NCI-H2081 treated with DMSO at 0.1 percent for 48 hours (cell line): ENCODE measurements around the gene HECTD4.

Experiments used
- DNase-seq: peaks from one replicate; lab custom pipeline; 2025; lab: John Stamatoyannopoulos, UW

HECTD4 gene

DNA sequence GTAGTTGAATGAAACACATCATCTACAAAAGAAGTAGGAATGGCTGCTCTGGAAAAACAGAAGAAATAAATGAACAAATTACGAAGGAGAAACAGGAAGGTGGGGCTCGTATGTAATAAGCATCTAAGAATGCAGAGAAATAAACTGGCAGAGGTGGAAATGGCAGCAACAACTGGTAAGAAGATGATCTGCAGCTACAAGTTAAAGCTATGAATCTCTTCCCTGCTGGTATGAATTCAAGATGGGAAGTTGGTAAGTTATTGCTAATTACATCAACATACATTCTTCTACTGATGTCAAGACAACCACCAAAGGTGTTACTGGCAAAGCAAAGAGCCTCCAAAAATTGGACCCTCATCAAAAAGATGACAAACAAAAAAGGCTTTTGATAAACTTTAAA is 59.8 kb downstream of the HECTD4 start:
- DNase-seq = no peak

DNA sequence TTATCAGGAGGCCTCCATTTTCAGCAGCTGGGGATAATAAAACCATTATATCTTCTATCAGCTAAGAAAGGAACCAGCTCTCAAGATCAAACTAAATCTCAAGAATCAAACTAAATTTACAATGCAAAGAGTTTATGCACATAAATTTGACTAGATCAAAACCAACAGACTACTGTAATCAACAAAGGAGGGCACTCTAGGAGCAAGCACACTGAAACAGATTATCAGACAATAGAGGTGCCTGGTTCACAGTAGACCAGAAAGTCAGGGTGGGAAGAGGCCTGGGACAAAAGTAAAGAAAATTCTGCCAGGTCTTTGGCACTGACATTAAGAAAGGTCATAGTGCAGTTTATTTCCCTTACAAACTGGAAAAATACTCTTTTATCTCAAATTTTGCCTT is 61.0 kb downstream of the HECTD4 start:
- no peak for DNase-seq

GRCh38 chr12:112319395-112319794 is 62.8 kb downstream of the HECTD4 start:
- DNase-seq = no peak

- no peak for DNase-seq
These were observed 64.8 kb downstream of the HECTD4 start for GRCh38 chr12:112317481-112317880.

DNA sequence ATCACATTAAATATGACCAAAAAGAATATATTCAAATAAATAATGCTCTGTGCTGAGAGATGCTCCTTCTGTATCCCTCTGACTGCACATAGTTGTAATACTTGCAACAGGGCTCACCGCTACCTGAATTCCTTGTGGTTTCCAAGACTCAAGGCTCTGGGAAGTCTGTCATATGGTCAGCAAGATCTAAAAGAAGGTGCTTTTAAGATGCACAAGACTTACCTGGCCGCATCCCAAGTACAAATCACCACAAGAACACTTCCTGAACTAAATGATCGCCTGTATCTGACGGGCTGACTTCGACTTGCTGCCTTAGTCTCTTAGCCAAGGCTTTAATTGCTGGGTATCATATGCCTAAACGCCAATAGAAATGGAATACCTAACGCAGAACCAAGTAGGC is 67.2 kb downstream of the HECTD4 start:
- DNase-seq = no peak

- no peak for DNase-seq
These were observed 72.4 kb downstream of the HECTD4 start for GRCh38 chr12:112309797-112310196.

GRCh38 chr12:112308652-112309051 is 73.6 kb downstream of the HECTD4 start:
- no peak for DNase-seq

- DNase-seq = no peak
These were observed 74.1 kb downstream of the HECTD4 start for GRCh38 chr12:112308161-112308560.

DNA sequence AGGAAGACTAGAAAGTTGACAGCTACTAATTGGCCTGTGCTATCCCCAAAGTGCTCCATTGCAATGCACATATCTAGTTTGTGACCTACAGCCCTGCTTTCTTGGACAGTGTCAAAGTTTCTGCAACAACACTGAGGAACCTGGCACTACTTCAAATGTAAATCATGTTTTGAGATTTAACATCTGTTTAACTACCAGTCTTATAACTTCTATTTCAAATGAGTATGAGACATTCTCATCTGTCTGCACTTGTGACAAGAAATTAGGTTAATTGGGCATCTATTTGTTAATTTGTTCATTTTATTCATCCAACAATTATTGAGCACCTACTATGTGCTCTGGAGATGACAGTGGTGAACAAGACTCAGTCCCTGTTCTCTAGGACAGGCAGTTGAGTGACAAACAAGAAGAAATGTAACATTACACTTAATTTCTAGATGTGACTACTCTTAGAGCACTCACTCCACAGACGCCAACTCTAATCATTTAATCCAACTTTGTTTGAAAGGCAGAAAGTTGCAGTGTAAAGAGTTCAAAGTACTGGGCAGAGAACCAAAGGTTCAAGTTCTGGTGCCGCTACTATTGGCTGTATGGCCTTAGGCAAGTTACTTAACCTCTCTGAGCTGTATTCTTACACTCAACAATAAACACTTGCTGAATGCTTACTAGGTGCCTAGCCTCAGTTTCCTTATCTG is 74.8 kb downstream of the HECTD4 start:
- DNase-seq = no peak

GRCh38 chr12:112305951-112306350 is 76.3 kb downstream of the HECTD4 start:
- no peak for DNase-seq

DNA sequence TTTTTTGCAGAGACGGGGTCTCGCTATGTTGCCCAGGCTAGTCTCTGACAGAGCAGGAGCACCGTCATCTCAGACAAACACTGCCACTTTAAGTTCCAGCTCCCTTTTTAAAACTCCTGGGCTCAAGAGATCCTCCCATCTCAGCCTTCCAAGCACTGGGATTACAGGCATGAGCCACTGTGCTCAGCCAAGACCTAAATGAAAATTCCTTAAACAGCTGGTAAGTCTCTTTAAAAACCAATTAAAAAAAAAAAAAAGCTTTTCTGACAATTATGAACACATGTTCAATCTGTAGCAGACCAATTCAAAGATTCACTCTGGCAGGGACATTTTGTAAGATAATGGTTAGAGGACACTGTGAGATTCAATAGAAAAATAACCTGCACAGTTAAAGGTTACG is 77.8 kb downstream of the HECTD4 start:
- DNase-seq = no peak

DNA sequence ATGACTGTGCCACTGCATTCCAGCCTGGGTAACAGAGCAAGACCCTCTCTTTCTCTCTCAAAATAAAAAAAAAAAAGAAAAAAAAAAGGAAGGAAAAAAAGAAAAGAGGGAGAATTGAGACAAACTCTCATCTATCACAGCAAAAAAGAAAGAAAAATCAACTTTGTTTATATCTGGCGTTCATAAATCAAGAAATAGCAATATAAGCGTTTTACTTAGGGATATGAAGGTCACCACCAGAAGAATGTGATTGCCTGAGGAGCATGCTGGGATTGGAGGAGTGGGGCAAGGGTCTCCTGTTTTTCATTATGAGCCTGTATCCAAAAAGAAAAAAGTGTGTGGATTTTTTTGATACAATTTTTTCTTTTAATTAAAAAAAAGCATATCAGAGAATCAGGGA is 78.4 kb downstream of the HECTD4 start:
- DNase-seq = no peak

DNA sequence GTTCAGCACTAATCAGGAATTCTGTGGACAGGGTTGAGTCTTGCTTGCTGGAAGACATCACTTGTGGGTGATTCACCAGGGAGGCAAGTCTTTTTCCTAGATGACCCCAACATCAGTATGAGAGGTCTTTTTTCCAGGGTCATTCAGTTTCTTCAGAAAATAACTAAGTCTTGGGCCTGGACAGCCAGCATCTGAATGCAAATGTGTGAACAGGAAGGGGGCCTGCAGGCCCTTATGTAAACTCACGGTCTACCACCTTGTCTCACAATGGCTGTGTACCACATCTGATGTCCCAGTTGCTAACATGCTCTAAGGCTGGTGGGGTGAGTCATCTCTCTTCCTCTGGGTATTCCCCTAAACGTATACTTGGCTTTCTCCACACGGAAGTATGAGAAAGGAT is 79.2 kb downstream of the HECTD4 start:
- no peak for DNase-seq

- no peak for DNase-seq
These were observed 82.5 kb downstream of the HECTD4 start for GRCh38 chr12:112299704-112300103.

DNA sequence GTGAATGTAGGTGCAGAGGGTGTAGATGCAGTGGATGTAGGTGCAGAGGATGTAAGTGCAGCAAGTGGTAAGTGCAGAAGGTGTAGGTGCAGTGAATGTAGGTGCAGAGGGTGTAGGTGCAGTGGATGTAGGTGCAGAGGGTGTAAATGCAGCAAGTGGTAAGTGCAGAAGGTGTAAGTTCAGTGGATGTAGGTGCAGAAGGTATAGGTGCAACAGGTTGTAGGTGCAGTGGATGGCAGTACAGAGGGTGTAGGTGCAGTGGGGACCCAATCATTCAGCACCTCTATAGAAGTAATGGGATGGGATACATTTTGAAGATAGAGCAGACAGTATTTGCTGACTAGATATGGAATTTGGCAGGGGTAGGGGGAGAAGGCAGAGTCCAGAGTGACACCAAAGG is 85.0 kb downstream of the HECTD4 start:
- no peak for DNase-seq

DNA sequence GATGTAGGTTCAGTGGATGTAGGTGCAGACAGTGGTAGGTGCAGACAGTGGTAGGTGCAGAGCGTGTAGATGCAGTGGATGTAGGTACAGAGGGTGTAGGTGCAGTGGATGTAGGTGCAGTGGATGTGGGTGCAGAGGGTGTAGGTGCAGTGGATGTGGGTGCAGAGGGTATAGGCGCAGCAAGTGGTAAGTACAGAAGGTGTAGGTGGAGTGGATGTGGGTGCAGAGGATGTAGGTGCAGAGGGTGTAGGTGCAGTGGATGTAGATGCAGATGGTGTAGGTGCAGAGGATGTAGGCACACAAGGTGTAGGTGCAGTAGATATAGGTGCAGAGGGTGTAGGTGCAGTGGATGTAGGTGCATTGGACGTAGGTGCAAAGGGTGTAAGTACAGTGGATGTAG is 86.0 kb downstream of the HECTD4 start:
- no peak for DNase-seq

DNA sequence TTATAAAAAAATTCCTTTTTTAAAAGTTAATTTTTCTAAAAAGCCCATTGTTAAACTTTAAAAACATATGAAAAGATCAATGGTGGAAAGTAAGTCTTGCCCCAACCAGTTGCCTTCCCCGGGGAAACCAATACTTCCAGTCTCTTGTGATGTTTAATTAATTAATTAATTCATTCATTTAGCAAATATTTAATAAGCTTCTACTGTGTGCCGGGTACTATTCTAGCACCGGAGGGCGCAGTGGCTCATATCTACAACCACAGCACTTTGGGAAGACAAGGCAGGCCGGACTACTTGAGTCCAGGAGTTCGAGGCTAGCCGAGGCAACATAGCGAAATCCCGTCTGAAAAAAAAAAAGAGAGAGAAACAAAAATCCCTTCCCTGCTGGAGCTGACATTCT is 87.4 kb downstream of the HECTD4 start:
- no peak for DNase-seq

DNA sequence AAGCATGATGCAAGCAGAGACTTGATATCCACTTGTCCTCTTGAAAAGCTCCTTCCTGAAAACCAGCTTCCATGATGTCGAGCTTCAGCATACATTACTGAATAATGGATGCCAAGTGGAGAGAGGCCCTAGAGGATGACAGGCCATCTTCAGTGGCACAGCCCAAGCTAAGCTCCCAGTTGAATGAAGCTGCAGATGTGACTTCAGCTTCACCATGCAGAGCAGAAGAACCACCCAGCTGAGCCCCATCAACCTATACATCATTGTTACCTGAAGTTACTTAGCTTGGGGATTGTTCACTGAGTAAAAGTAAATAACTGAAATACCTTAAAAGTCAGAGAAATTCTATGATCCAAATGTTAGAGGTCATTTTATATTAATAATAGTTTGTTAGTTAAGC is 93.6 kb downstream of the HECTD4 start:
- no peak for DNase-seq

GRCh38 chr12:112285600-112286401 is 96.4 kb downstream of the HECTD4 start:
- no peak for DNase-seq

DNA sequence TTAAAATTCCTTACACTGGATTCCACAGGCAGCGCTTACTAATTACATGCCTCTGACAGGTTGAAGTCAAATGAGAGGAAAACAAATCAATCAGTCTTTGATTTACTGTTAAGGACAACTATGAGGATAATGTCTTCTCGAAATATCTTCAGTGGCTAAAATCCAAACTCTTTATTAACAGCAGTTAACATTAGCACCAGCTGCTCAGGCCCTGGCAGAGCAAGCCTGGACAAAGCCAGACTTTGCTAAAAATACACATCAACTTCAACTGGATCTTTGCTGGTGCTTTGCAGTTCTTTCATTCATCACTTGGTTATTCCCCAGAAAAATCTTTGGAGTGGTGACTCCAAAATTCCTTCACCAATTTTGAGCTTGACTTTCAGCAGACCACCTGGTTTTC is 98.7 kb downstream of the HECTD4 start:
- DNase-seq = no peak

DNA sequence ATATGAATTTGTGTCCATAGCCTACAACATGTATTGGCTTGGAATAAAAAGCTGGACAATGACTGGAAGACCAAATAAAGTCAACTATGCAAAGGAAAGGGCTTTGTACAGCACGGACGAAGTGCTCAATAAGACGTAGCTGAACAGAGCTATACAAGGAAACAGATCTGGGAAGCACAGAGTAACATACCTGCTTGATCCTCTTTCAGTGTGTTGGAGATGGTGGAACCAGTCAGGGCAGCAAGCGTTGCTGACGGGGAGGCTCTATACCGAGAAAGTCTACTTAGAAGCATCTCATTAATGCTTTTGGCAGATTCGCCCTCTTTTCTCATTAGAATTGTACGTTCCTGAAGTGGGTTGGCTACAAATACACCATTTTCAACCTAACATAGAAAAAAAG is 99.3 kb downstream of the HECTD4 start:
- DNase-seq = no peak

GRCh38 chr12:112275836-112276235 is 106.4 kb downstream of the HECTD4 start:
- no peak for DNase-seq

- DNase-seq = no peak
These were observed 107.0 kb downstream of the HECTD4 start for GRCh38 chr12:112275207-112275606.

- no peak for DNase-seq
These were observed 111.6 kb downstream of the HECTD4 start for GRCh38 chr12:112270673-112271072.
